SK-N-SH (cell line): Measurements from ENCODE around the gene BNIP2. TPM values are rescaled to one million over a fixed set of nuclear protein-coding genes. Genes with fewer than 3 reads are reported as not detected.
"Not testable (repeated sequence)": the region's sequence is repeated elsewhere in the genome, so short reads cannot be mapped to it uniquely, and the experiment has no call there.

Experiments
- CTCF ChIA-PET: fragments of 300-600, 350-600 bp; formaldehyde crosslinking; extraction: SDS; loops from one replicate; lab custom pipeline; 2021; lab: Yijun Ruan, JAX
- POLR2A ChIA-PET: fragments of 350-600 bp; sonication (Branson Sonifier 250); formaldehyde crosslinking; extraction: SDS; loops from one replicate; lab custom pipeline; 2020; ENCODE audit warnings: antibody characterized with exemption, inconsistent platforms; lab: Yijun Ruan, JAX
- DNase-seq: peaks from one replicate; pipeline ENCODE4 v3.0.0; 2012
- H2AFZ ChIP-seq: fragments of 200-600 bp; sonication (generic); 2 replicates; pipeline ENCODE4 v1.8.1; 2016; ENCODE audit warnings: antibody characterized with exemption, mild to moderate bottlenecking, low read depth
- H3F3A ChIP-seq: fragments of 200-600 bp; sonication (generic); replicated peaks from 2 replicates; pipeline ENCODE3; 2016; ENCODE audit warnings: antibody characterized with exemption, mild to moderate bottlenecking; ENCODE audit not compliant: insufficient read depth
- H3K27ac ChIP-seq, 2 experiments: fragments of 200-500 bp in 1 of 2; fragments of 200-600 bp in 1 of 2; sonication (Bioruptor generic) in 1 of 2; sonication (generic), shearing (Covaris generic) in 1 of 2; 2 replicates each; pipeline versions ENCODE4 v1.5.1 to v1.6.1; 2014 to 2016; ENCODE audit warnings: low read depth in 2 of 2, inconsistent platforms in 1 of 2, low read length in 1 of 2, mild to moderate bottlenecking in 1 of 2, mixed read lengths in 1 of 2
- H3K27me3 ChIP-seq: fragments of 200-600 bp; sonication (generic), shearing (Covaris generic); 2 replicates; pipeline ENCODE4 v1.6.1; 2016; ENCODE audit warnings: mixed run types; ENCODE audit not compliant: insufficient read depth
- H3K36me3 ChIP-seq, 2 experiments: fragments of 200-500 bp in 1 of 2; fragments of 200-600 bp in 1 of 2; sonication (Bioruptor generic) in 1 of 2; sonication (generic) in 1 of 2; replicated peaks in 1 of 2; 2 replicates each; pipeline versions ENCODE3 to v1.5.1; 2014 to 2016; ENCODE audit warnings: low read length in 1 of 2, mild to moderate bottlenecking in 1 of 2; ENCODE audit not compliant: insufficient read depth in 2 of 2, control insufficient read depth in 1 of 2
- H3K4me1 ChIP-seq, 2 experiments: fragments of 200-500 bp in 1 of 2; fragments of 200-600 bp in 1 of 2; sonication (Bioruptor generic) in 1 of 2; sonication (generic), shearing (Covaris generic) in 1 of 2; 2 replicates each; pipeline versions ENCODE4 v1.5.1 to v1.6.1; 2014 to 2016; ENCODE audit warnings: low read depth in 1 of 2, low read length in 1 of 2, mixed run types in 1 of 2; ENCODE audit not compliant: insufficient read depth in 2 of 2, control insufficient read depth in 1 of 2
- H3K4me2 ChIP-seq: fragments of 200-600 bp; sonication (generic), shearing (Covaris generic); 2 replicates; pipeline ENCODE4 v1.6.1; 2017; ENCODE audit warnings: mixed run types
- H3K4me3 ChIP-seq, 2 experiments: fragments of 200-500 bp in 1 of 2; fragments of 200-600 bp in 1 of 2; sonication (Bioruptor generic) in 1 of 2; sonication (generic), shearing (Covaris generic) in 1 of 2; 2 replicates each; pipeline versions ENCODE4 v1.5.1 to v1.8.1; 2014 to 2016; ENCODE audit warnings: low read depth in 2 of 2, inconsistent platforms in 1 of 2, low read length in 1 of 2, mild to moderate bottlenecking in 1 of 2, mixed read lengths in 1 of 2, moderate library complexity in 1 of 2
- H3K79me2 ChIP-seq: fragments of 200-600 bp; sonication (generic); 2 replicates; pipeline ENCODE4 v1.8.1; 2017; ENCODE audit warnings: mild to moderate bottlenecking; ENCODE audit not compliant: insufficient read depth
- H3K9ac ChIP-seq: fragments of 200-600 bp; sonication (generic); 2 replicates; pipeline ENCODE4 v1.6.1; 2017; ENCODE audit warnings: mixed run types
- H3K9me2 ChIP-seq: fragments of 200-600 bp; sonication (generic); 2 replicates; pipeline ENCODE4 v1.6.1; 2017; ENCODE audit warnings: mixed run types
- H3K9me3 ChIP-seq: fragments of 200-600 bp; sonication (generic); 2 replicates; pipeline ENCODE4 v1.6.1; 2017; ENCODE audit warnings: mixed run types, mild to moderate bottlenecking, moderate library complexity
- H4K20me1 ChIP-seq: fragments of 200-600 bp; sonication (generic); 2 replicates; pipeline ENCODE4 v1.6.1; 2017; ENCODE audit warnings: mild to moderate bottlenecking, mixed run types; ENCODE audit not compliant: insufficient read depth
- CHD2 ChIP-seq: fragments of 150-350 bp; IDR thresholded peaks from 2 replicates; pipeline ENCODE4 v1.6.1; 2018; ENCODE audit warnings: low read length; ENCODE audit not compliant: partially characterized antibody
- ELF1 ChIP-seq: IDR thresholded peaks from 2 replicates; pipeline ENCODE4 v1.4.0; 2012
- EP300 ChIP-seq, 2 experiments: IDR thresholded peaks; 2 replicates each; pipeline versions ENCODE4 v1.4.0 to v1.6.1; 2012; ENCODE audit warnings: borderline replicate concordance in 1 of 2, low read depth in 1 of 2, low read length in 1 of 2
- EZH2phosphoT487 ChIP-seq: fragments of 200-600 bp; sonication (generic); IDR thresholded peaks from 2 replicates; pipeline ENCODE4 v1.6.1; 2017; ENCODE audit warnings: low read depth, mixed run types, mild to moderate bottlenecking, antibody characterized with exemption, moderate library complexity, borderline replicate concordance
- FOXJ3 ChIP-seq: sonication (generic); formaldehyde crosslinking; IDR thresholded peaks from 2 replicates; pipeline ENCODE4 v1.5.1; 2020; ENCODE audit warnings: mild to moderate bottlenecking, missing genetic modification reagents
- GATA2 ChIP-seq: sonication (generic); formaldehyde crosslinking; IDR thresholded peaks from 2 replicates; pipeline ENCODE4 v1.5.0; 2020; ENCODE audit warnings: mild to moderate bottlenecking, missing genetic modification reagents
- IRF3 ChIP-seq: fragments of 150-350 bp; IDR thresholded peaks from 2 replicates; pipeline ENCODE4 v1.6.1; 2016; ENCODE audit warnings: mild to moderate bottlenecking, low read depth, low read length
- MAX ChIP-seq: IDR thresholded peaks from 2 replicates; pipeline ENCODE4 v1.4.0; 2012; ENCODE audit warnings: low read depth
- MXI1 ChIP-seq: IDR thresholded peaks from 2 replicates; pipeline ENCODE4 v1.6.1; 2012; ENCODE audit warnings: mild to moderate bottlenecking, low read depth, low read length, improper control_type of control experiment
- RCOR1 ChIP-seq: fragments of 150-350 bp; IDR thresholded peaks from 2 replicates; pipeline ENCODE4 v1.6.1; 2017; ENCODE audit warnings: antibody characterized with exemption, low read length
- RFX5 ChIP-seq: IDR thresholded peaks from 2 replicates; pipeline ENCODE4 v1.6.1; 2012; ENCODE audit warnings: mild to moderate bottlenecking, improper control_type of control experiment, low read length
- SMC3 ChIP-seq: IDR thresholded peaks from 2 replicates; pipeline ENCODE4 v1.6.1; 2012; ENCODE audit warnings: low read depth, low read length, improper control_type of control experiment
- TAF1 ChIP-seq: IDR thresholded peaks from 2 replicates; pipeline ENCODE4 v1.6.1; 2012; ENCODE audit warnings: low read depth, mild to moderate bottlenecking, low read length, moderate library complexity, borderline replicate concordance
- WGBS: methylation state at CpG from one replicate; pipeline ENCODE4 v1.1.6; 2017; ENCODE audit warnings: low lambda C conversion rate; 5-methylcytosine and 5-hydroxymethylcytosine counted together
- polyA plus RNA-seq, 3 experiments: library from polyadenylated mRNA; depleted of rRNA; stranded (reverse); fragments of >200 nt; gene quantifications; 2 replicates each; pipeline ENCODE4 v1.2.3, GENCODE V29; 2012
- TF ChIP-seq, protein P1 (sequence below): fragments of 150-350 bp; IDR thresholded peaks from 2 replicates; pipeline ENCODE4 v1.6.1; 2017; ENCODE audit warnings: antibody characterized with exemption, low read length, low read depth, borderline replicate concordance

BNIP2 gene
- polyA plus RNA-seq, 1 of the 3 experiments (the other 2 are of a cell fraction), result 67.7 TPM

DNA sequence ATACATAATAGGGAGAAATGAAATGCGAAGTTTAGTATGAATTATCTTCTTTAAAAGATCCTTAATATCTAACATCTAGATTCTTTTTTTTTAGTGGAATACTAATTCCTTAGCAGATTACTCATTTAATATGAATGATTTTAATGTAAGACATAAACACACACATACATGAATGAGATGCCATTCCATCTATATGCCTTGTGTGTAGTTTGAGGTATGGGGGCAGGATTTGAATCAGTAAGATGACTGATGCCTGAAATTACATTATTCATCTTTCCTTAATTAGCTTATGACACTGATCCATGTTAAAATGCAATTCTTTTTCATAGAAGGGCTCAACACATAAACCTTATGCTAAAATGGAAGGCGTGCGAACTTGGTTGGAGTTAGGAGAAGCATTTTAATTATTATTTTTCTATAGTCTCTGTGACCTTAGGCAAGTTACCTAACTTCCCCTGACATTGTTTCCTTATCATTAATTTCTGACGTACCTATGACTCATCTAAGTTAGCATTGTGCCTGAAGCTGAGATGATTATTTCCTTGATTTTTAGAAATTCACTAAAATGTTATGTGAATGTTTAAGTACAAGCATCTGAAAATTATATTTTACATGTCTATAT is 10.8 kb upstream of the BNIP2 start:
- ChIA-PET POLR2A (no interaction called here), CTCF (interaction anchor here (2.1 to 3.5 kb wide), 4 partner anchors 9 to 627 kb away, joined by 5 to 15 read pairs (median 10); no protein-coding TSS in a partner anchor)
- TF ChIP-seq ELF1 (no peak), RCOR1 (no peak), CHD2 (no peak), RFX5 (no peak), TAF1 (no peak), FOXJ3 (no peak), EP300 (IDR thresholded peaks at IDR 0.05; ENCODE audit: borderline replicate concordance in 1 of 2, low read depth in 1 of 2, low read length in 1 of 2) (no peak), EZH2phosphoT487 (no peak), MAX (no peak), SMC3 (no peak), GATA2 (CRISPR knock-in tag) (no peak), MXI1 (no peak), IRF3 (no peak)
- TF ChIP-seq, protein P1, sequence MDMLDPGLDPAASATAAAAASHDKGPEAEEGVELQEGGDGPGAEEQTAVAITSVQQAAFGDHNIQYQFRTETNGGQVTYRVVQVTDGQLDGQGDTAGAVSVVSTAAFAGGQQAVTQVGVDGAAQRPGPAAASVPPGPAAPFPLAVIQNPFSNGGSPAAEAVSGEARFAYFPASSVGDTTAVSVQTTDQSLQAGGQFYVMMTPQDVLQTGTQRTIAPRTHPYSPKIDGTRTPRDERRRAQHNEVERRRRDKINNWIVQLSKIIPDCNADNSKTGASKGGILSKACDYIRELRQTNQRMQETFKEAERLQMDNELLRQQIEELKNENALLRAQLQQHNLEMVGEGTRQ, result no peak
- H3K9me2 ChIP-seq, result no peaks in the 10 kb centered on the region
- no peaks in the 10 kb centered on the region for H3K79me2 ChIP-seq
- 0 out of 2 replicates have a peak, but pooled peaks cover 6% of the 10 kb centered on the region for H3K27me3 ChIP-seq
- H3F3A ChIP-seq, result no peaks in the 10 kb centered on the region
- H3K4me2 ChIP-seq, result no peak overlapping the region
- no peak overlapping the region for H3K9ac ChIP-seq
- no peak overlapping the region for H3K27ac ChIP-seq
- H4K20me1 ChIP-seq, result no peaks in the 10 kb centered on the region
- no peaks in the 10 kb centered on the region for H3K36me3 ChIP-seq
- peaks cover 0 to 3% of the 10 kb centered on the region in 2 experiments; a peak in 3 of 4 replicates for H3K4me1 ChIP-seq
- 57% methylated on average over 4 of the region's 4 CpGs for WGBS
- no peaks in the 10 kb centered on the region for H3K9me3 ChIP-seq
- no peak overlapping the region for H3K4me3 ChIP-seq
- no peak overlapping the region for H2AFZ ChIP-seq
- DNase-seq, result no peak

GRCh38 chr15:59698065-59698464 is 8.9 kb upstream of the BNIP2 start:
- H3K79me2 ChIP-seq, H3K27me3 ChIP-seq, H3K36me3 ChIP-seq, H3K27ac ChIP-seq, DNase-seq, H3K4me1 ChIP-seq, H3F3A ChIP-seq, H3K9me2 ChIP-seq, H2AFZ ChIP-seq, POLR2A ChIA-PET, H3K9me3 ChIP-seq, H3K9ac ChIP-seq, H3K4me2 ChIP-seq, H4K20me1 ChIP-seq, H3K4me3 ChIP-seq: not testable (repeated sequence)
- CTCF ChIA-PET, result interaction anchor here (0.7 to 2.8 kb wide), 3 partner anchors 165 to 628 kb away, joined by 3 to 8 read pairs (median 3); no protein-coding TSS in a partner anchor
- 85% methylated on average over 4 of the region's 4 CpGs for WGBS
